ENCODE data around the gene NUP205. TPM values are rescaled to one million over a fixed set of nuclear protein-coding genes. Genes with fewer than 3 reads are reported as not detected.

NUP205 gene, protein sequence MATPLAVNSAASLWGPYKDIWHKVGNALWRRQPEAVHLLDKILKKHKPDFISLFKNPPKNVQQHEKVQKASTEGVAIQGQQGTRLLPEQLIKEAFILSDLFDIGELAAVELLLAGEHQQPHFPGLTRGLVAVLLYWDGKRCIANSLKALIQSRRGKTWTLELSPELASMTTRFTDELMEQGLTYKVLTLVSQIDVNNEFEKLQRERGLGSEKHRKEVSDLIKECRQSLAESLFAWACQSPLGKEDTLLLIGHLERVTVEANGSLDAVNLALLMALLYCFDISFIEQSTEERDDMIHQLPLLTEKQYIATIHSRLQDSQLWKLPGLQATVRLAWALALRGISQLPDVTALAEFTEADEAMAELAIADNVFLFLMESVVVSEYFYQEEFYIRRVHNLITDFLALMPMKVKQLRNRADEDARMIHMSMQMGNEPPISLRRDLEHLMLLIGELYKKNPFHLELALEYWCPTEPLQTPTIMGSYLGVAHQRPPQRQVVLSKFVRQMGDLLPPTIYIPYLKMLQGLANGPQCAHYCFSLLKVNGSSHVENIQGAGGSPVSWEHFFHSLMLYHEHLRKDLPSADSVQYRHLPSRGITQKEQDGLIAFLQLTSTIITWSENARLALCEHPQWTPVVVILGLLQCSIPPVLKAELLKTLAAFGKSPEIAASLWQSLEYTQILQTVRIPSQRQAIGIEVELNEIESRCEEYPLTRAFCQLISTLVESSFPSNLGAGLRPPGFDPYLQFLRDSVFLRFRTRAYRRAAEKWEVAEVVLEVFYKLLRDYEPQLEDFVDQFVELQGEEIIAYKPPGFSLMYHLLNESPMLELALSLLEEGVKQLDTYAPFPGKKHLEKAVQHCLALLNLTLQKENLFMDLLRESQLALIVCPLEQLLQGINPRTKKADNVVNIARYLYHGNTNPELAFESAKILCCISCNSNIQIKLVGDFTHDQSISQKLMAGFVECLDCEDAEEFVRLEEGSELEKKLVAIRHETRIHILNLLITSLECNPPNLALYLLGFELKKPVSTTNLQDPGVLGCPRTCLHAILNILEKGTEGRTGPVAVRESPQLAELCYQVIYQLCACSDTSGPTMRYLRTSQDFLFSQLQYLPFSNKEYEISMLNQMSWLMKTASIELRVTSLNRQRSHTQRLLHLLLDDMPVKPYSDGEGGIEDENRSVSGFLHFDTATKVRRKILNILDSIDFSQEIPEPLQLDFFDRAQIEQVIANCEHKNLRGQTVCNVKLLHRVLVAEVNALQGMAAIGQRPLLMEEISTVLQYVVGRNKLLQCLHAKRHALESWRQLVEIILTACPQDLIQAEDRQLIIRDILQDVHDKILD (N-terminal part only)
- total RNA-seq, result 10 to 100 TPM; 45.4 to 47.4 TPM
- total RNA-seq, result 104 to 208 reads per million in 2 donors

DNA sequence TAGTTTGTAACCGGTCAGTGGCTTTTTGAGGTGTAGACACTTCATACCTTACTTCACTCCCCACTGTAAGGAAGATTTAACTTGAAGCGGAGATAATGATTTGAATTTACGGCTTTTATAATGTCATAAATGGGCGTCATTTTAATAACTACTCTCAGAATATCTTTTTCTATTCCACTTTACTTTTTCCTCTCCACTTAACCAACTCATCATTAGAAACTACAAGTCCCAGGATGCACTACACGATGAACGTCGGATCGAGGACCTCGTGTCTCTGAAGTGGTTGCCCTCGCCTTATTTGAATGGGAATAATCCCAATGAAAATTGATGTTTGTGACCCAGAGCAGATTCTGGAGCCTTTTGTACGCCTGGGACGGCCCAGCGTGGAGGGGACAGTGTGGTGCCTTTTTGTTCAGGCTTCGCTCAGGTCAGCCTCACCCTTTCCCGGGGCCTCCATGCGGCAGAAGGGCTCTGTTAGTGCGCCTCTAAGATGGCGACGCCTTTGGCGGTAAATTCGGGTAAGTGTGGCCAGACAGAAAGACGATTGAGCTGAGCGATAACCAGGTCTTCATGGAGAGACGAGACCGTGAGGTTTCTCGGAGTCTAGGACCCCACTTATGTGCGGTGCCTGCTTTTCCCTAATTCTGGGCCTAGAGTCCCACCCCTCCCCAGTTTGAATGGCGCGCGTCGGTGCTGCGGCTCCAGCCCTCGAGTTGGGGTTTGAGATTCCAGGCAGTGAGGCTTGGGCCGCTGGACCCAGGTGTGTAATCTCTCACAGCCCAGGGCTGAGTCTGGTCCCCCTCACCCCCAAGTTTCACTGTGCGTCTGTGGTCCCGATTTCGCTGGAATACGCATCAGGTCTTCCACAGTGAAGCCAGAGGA lies at the start of gene NUP205:
TSS of gene NUP205 (plus strand) at position 463 of the 882 bp plus-strand sequence. CDS start at position 491, 28 bp downstream.
- peak; percentile 92 for ATAC-seq

DNA sequence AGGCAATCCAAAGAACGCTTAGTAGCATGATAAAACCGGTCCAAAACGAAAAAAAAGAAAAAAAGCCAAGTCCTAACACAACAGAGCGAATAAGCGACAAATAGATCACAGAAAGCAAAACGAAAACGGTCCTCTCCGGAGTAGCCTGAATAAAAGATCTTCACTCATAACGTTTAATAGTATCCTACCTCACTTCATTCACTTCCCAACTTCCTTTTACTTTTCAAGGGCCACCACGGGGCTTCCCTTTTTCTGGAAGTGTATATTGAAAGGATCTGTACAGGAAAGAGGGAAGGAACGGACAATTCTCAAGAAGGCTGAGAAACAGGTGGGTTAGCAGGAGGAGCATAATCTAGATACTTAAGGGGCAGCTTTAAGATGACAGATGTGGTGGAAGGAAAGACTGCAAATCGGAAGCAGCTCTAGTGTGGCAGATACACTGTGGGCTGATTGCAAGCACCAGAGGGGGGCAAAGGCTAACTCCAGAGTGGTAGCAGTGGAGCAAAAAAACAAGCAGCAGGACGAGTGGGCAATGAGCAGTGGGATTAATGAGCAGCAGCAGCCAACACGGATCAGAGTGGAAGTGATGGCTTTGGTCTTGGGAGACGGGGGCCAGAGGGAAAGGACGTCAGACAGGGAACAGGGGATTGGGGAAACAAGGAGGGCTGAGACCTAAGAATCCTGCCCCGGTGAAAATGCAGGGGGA lies 48.7 kb upstream of the NUP205 start:
- no peaks in the 10 kb centered on the region for H3K9me3 ChIP-seq (ENCODE audit: control insufficient read depth, low read length, poor library complexity, severe bottlenecking)
- Mint-ChIP-seq H3K4me3 (no peak overlapping the region), H3K4me1 (peaks cover 3% of the 10 kb centered on the region), H3K27me3 (no peaks in the 10 kb centered on the region), H3K36me3 (ENCODE audit: low read depth) (no peaks in the 10 kb centered on the region), H3K27ac (no peak overlapping the region)
- no peak for ATAC-seq
- DNase-seq, result no peak

More for the DNA sequence above, at the start of gene NUP205:
- Mint-ChIP-seq H3K4me1 (peaks cover 22% of the 10 kb centered on the region), H3K36me3 (ENCODE audit: low read depth) (peaks cover 9% of the 10 kb centered on the region), H3K27me3 (peaks cover 19% of the 10 kb centered on the region), H3K27ac (no peak within 1 kb of the TSS), H3K4me3 (peak within 1 kb of the TSS; percentile 31)
- no peaks in the 10 kb centered on the region for H3K9me3 ChIP-seq (ENCODE audit: control insufficient read depth, low read length, poor library complexity, severe bottlenecking)
- DNase-seq, result peak; percentile 51 to 73 (median 61)

DNA sequence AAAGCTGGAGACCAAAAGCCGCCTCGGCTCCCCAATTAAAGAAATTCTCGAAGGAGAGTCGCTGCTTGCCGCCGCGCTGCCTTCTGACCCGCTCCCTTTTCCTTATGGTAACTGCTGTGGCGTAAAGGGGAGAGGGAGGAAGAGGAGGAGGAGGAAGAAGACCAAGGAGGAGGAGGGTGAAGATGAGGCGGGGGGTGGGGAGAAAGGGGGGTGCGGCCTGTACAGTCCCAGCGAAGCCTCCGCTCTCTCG lies 48.2 kb upstream of the NUP205 start:
- peaks cover 3% of the 10 kb centered on the region for H3K4me1 Mint-ChIP-seq
- H3K27ac Mint-ChIP-seq, result no peak overlapping the region
- DNase-seq, result no peak
- no peak overlapping the region for H3K4me3 Mint-ChIP-seq
- no peak for ATAC-seq
- H3K27me3 Mint-ChIP-seq, result no peaks in the 10 kb centered on the region
- no peaks in the 10 kb centered on the region for H3K36me3 Mint-ChIP-seq (ENCODE audit: low read depth)
- H3K9me3 ChIP-seq (ENCODE audit: control insufficient read depth, low read length, poor library complexity, severe bottlenecking), result no peaks in the 10 kb centered on the region

DNA sequence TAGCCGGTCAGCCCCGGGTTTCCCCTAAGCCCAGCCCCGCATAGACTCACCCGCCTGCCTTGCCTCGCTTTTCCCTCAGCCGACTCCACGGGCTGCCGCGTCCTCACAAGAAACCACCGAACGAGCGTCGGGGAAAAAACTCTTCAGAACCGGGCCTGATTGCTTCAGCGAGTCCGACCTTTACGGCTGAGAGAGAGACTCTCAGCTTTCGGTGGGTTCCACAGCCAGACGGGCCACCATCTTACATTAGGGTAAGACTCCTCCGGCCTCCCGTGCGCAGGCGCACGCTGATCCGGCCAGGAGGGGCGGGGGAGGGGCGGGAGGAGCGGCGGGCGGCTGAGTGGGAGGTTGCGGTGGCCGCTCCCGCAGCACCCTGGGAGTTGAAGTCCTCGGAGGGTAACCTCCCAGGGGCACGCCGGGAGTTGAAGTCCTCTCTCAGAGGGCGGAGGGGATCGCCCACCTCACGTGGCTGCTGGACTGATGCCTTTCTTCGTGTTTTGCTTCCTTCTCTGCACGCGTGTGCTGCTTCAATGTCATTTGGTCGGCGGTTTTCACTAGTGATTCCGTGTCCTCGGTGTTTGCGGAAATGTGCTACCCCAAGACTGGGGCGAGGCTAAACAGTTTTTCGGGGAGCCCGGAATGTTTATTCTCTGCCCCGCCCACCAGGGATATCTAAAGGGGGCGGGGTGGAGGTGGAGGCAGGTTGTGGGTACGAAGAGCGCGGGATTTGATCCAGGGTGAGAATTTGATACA lies 47.7 kb upstream of the NUP205 start, which contains the start of gene CNOT4:
TSS of gene CNOT4 (minus strand) at position 264 of the 753 bp plus-strand sequence. CDS start 71,771 bp downstream, outside the sequence.
- H3K27me3 Mint-ChIP-seq, result no peaks in the 10 kb centered on the region
- DNase-seq (peak; percentile 86 to 98 (median 96)), ATAC-seq (peak; percentile 97)
- no peak within 1 kb of the TSS for H3K27ac Mint-ChIP-seq
- no peaks in the 10 kb centered on the region for H3K9me3 ChIP-seq (ENCODE audit: control insufficient read depth, low read length, poor library complexity, severe bottlenecking)
- no peaks in the 10 kb centered on the region for H3K36me3 Mint-ChIP-seq (ENCODE audit: low read depth)
- no peak within 1 kb of the TSS for H3K4me3 Mint-ChIP-seq
- H3K4me1 Mint-ChIP-seq, result peaks cover 3% of the 10 kb centered on the region

DNA sequence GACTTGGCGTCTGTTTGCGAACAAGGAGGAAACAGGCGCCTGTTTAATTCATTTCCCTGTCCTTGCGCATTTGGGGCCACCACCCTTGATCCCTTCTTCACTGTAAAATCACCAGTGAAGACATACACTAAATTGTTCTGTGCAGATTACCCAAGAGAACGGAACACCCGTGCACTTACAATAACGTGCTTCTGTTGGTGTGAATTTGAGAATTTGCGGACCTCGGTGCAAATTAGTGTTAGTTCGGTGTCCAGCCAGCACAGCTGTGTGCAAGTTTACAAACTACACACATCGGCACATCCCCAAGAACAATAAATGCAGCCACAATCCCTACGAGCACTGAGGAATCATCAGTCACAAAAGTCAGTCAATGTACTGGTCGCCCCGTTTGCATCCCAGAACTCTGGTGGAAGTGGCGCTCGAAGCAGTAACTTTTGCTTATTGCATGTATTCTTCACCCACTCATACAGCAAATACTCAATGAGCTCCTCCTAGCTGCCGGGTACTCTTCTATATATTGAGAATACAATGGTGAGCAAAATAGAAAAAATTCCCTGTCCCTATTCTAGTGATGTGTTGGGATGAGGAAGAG lies 47.0 kb upstream of the NUP205 start:
- H3K4me3 Mint-ChIP-seq, result no peak overlapping the region
- no peaks in the 10 kb centered on the region for H3K27me3 Mint-ChIP-seq
- no peaks in the 10 kb centered on the region for H3K9me3 ChIP-seq (ENCODE audit: control insufficient read depth, low read length, poor library complexity, severe bottlenecking)
- no peak for DNase-seq
- H3K27ac Mint-ChIP-seq, result no peak overlapping the region
- no peak for ATAC-seq
- H3K36me3 Mint-ChIP-seq (ENCODE audit: low read depth), result no peaks in the 10 kb centered on the region
- H3K4me1 Mint-ChIP-seq, result peaks cover 3% of the 10 kb centered on the region

DNA sequence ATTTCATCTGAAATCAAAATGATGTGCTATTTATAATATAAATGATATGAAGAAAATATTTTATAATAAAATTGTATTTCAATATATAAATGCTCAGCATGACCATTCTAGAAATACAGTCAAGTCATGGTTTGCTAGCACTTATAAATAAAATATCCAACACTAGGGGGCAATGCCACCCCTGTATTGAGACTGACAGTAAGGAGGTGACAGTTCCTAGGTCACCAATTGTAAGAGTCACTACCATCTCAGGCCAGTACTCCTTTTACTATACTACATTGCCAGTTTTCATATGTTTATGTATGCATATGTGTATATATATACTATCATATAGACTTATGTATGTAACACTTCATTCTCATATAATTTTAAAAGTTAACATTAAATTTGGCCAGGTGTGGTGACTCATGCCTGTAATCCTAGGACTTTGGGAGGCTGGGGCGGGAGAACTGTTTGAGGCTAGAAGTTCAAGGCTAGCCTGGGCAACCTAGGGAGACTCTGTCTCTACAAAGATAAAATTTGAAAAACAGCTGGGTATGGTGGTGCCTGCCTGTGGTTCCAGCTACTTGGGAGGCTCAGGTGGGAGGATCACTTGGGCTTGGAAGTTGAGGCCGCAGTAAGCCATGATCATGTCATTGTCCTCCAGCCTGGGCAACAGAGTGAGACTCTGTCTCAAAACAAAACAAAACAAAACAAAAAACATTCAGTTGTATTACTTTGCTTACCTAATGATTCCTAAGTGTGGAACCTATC lies 45.4 kb upstream of the NUP205 start:
- H3K27ac Mint-ChIP-seq, result no peak overlapping the region
- no peak overlapping the region for H3K4me3 Mint-ChIP-seq
- DNase-seq (no peak), ATAC-seq (no peak)
- no peaks in the 10 kb centered on the region for H3K4me1 Mint-ChIP-seq
- H3K36me3 Mint-ChIP-seq (ENCODE audit: low read depth), result peaks cover 6% of the 10 kb centered on the region
- no peaks in the 10 kb centered on the region for H3K9me3 ChIP-seq (ENCODE audit: control insufficient read depth, low read length, poor library complexity, severe bottlenecking)
- peaks cover 6% of the 10 kb centered on the region for H3K27me3 Mint-ChIP-seq

DNA sequence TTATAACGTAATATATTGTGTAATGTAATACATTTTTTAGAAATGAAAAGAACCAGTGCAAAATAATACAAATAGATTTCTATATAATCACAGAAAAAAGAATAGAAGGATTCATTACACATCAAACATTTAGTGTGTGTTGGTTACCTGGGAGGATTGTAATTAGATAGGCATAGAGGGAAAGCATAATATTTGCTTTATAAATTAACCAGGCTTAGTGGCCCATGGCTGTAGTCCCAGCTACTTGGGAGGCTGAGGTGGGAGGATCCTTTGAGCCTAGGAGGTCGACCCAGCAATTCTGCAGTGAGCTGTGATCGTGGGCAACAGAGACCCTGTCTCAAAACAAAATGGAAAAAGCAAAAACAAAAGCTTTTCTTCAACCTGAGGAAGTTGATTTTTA lies 42.9 kb upstream of the NUP205 start:
- ATAC-seq, result no peak

DNA sequence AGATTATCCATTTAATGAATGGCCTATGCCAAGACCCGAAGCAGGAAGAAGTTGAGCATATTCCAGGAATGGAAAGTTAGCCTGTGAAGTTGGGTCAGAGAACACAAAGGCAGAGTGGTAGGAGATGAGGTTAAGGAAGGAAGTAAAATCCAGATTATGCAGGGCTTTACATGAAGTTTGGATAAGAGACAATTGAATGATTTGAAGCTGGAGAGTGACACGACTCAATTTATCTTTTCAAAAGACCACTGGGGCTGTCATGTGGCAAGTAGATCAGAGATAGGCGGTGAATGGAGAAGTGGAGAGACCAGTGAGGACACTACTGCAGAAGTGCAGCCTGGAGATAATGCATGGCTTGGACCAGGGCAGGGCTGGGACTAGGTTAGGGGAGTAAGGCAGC lies 40.7 kb upstream of the NUP205 start:
- DNase-seq (no peak), ATAC-seq (no peak)
- Mint-ChIP-seq H3K36me3 (ENCODE audit: low read depth) (peaks cover 6% of the 10 kb centered on the region), H3K4me1 (no peaks in the 10 kb centered on the region), H3K27me3 (peaks cover 6% of the 10 kb centered on the region), H3K27ac (no peak overlapping the region), H3K4me3 (no peak overlapping the region)
- no peaks in the 10 kb centered on the region for H3K9me3 ChIP-seq (ENCODE audit: control insufficient read depth, low read length, poor library complexity, severe bottlenecking)

More for the DNA sequence above, 42.9 kb upstream of the NUP205 start:
- no peaks in the 10 kb centered on the region for H3K4me1 Mint-ChIP-seq
- peaks cover 6% of the 10 kb centered on the region for H3K36me3 Mint-ChIP-seq (ENCODE audit: low read depth)
- no peaks in the 10 kb centered on the region for H3K9me3 ChIP-seq (ENCODE audit: control insufficient read depth, low read length, poor library complexity, severe bottlenecking)
- no peak overlapping the region for H3K27ac Mint-ChIP-seq
- DNase-seq, result no peak
- peaks cover 6% of the 10 kb centered on the region for H3K27me3 Mint-ChIP-seq
- no peak overlapping the region for H3K4me3 Mint-ChIP-seq

DNA sequence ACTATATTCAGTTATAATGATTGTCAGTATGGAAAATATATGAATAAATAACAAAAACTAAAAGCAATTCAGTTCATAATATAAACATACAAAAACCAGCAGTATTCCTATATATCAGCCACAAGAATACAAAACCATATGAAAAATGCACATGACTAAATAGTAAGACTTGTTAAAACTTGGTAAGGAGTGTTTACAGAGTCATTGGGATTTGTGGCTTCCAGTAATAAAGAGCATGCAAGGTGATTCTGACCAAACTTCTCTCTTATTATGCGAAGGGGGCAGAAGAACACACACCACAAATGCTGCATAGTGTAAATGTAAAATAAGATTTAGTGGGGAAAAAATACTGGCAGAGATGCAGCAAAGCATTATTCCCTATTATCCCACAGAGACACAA lies 39.0 kb upstream of the NUP205 start:
- H3K9me3 ChIP-seq (ENCODE audit: control insufficient read depth, low read length, poor library complexity, severe bottlenecking), result no peaks in the 10 kb centered on the region
- H3K27me3 Mint-ChIP-seq, result peaks cover 6% of the 10 kb centered on the region
- H3K36me3 Mint-ChIP-seq (ENCODE audit: low read depth), result peaks cover 6% of the 10 kb centered on the region

DNA sequence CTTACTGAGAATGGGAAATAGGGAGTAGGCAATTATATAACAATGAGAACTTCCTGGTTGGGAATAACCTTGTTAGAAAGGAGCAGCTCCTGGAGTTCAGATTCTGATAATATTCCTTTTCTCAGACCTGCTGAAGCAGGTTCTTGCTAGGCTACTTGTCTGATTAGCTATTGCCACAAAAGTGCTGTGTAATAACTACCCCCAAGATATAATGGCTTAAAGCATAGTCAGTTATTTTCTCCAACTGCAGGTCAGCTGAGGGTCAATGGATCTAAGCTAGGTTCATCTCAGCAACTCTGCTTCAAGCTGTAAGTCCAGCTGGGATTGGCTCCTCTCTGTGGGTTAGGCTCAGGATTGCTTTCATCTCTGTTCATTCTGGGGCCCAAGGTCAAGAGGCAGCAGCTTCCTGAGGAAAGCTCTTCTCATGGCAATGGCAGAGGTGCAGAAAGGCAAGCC lies 38.5 kb upstream of the NUP205 start:
- H3K27ac Mint-ChIP-seq, result no peak overlapping the region
- peaks cover 6% of the 10 kb centered on the region for H3K36me3 Mint-ChIP-seq (ENCODE audit: low read depth)
- no peak overlapping the region for H3K4me3 Mint-ChIP-seq
- ATAC-seq (no peak), DNase-seq (no peak)
- no peaks in the 10 kb centered on the region for H3K4me1 Mint-ChIP-seq
- peaks cover 6% of the 10 kb centered on the region for H3K27me3 Mint-ChIP-seq
- H3K9me3 ChIP-seq (ENCODE audit: control insufficient read depth, low read length, poor library complexity, severe bottlenecking), result no peaks in the 10 kb centered on the region

More for the DNA sequence above, 39.0 kb upstream of the NUP205 start:
- DNase-seq, result no peak
- Mint-ChIP-seq H3K27ac (no peak overlapping the region), H3K4me3 (no peak overlapping the region), H3K4me1 (no peaks in the 10 kb centered on the region)
- no peak for ATAC-seq
